ENCODE measurements around the gene ADAMTS19.

- TF ChIP-seq POLR2A (IDR thresholded peaks at IDR 0.05) (no peak), CTCF (IDR thresholded peaks at IDR 0.05) (no peak)
These were observed 94.2 kb downstream of the ADAMTS19 start for GRCh38 chr5:129554134-129554904.

Measured in heart left ventricle (tissue), 13 donors.